Lower leg skin (tissue), 3 donors: ENCODE data around the gene LYVE1.

Experiments
- CTCF ChIP-seq, 3 donors: fragments of 450-650 bp; IDR thresholded peaks; one replicate each; pipeline ENCODE4 v1.5.1; 2016; ENCODE audit warnings: antibody characterized with exemption in 3 of 3, mild to moderate bottlenecking in 3 of 3, moderate library complexity in 2 of 3
- POLR2A ChIP-seq, 2 donors: fragments of 450-650 bp; IDR thresholded peaks; one replicate each; pipeline ENCODE4 v1.6.1; 2016 to 2017; ENCODE audit warnings: antibody characterized with exemption in 2 of 2, mild to moderate bottlenecking in 1 of 2, moderate library complexity in 1 of 2

GRCh38 chr11:10611979-10612862 is 43.8 kb upstream of the LYVE1 start:
- TF ChIP-seq CTCF (IDR thresholded peaks at IDR 0.05) (no peak), POLR2A (IDR thresholded peaks at IDR 0.05) (no peak)
